GM23338 (cell line): ENCODE data around the gene TLR1. TPM values are rescaled to one million over a fixed set of nuclear protein-coding genes. Genes with fewer than 3 reads are reported as not detected.

Experiments used
- ATAC-seq: fragments of 200-7000 bp; cut with Tn5 transposase; 3 replicates; pipeline ENCODE4 v1.9.1; 2020
- DNase-seq: peaks from one replicate; pipeline ENCODE4 v3.0.0-alpha.2; 2015; ENCODE audit warnings: low spot score
- H2AFZ ChIP-seq: fragments of 200-600 bp; sonication (generic); 2 replicates; pipeline ENCODE4 v1.8.0; 2016; ENCODE audit warnings: antibody characterized with exemption, mild to moderate bottlenecking, moderate library complexity
- H3F3A ChIP-seq: fragments of 200-600 bp; sonication (generic); replicated peaks from 2 replicates; pipeline ENCODE4 v1.8.0; 2017; ENCODE audit warnings: antibody characterized with exemption, mixed run types, low read depth
- H3K27ac ChIP-seq: fragments of 200-600 bp; sonication (generic); 2 replicates; pipeline ENCODE4 v1.6.1; 2016; ENCODE audit warnings: low read depth
- H3K27me3 ChIP-seq: fragments of 200-600 bp; sonication (generic); 2 replicates; pipeline ENCODE4 v1.8.0; 2016; ENCODE audit warnings: mild to moderate bottlenecking, mixed run types, moderate library complexity; ENCODE audit not compliant: insufficient read depth
- H3K36me3 ChIP-seq: fragments of 200-600 bp; sonication (generic); 2 replicates; pipeline ENCODE4 v1.8.0; 2016; ENCODE audit warnings: mild to moderate bottlenecking; ENCODE audit not compliant: insufficient read depth
- H3K4me1 ChIP-seq: fragments of 200-600 bp; sonication (generic); 2 replicates; pipeline ENCODE4 v1.8.0; 2016; ENCODE audit warnings: mild to moderate bottlenecking, moderate library complexity; ENCODE audit not compliant: insufficient read depth
- H3K4me2 ChIP-seq: fragments of 200-600 bp; sonication (generic); 2 replicates; pipeline ENCODE4 v1.7.1; 2017; ENCODE audit warnings: mixed run types
- H3K4me3 ChIP-seq: fragments of 200-600 bp; sonication (generic); 2 replicates; pipeline ENCODE4 v1.6.1; 2016; ENCODE audit warnings: mixed run types
- H3K79me2 ChIP-seq: fragments of 200-600 bp; sonication (generic); replicated peaks from 2 replicates; pipeline ENCODE4 v1.8.0; 2017; ENCODE audit warnings: mild to moderate bottlenecking; ENCODE audit not compliant: insufficient read depth
- H3K9me2 ChIP-seq: fragments of 200-600 bp; sonication (generic); 2 replicates; pipeline ENCODE4 v1.8.0; 2017; ENCODE audit not compliant: insufficient read depth
- H4K20me1 ChIP-seq: fragments of 200-600 bp; sonication (generic); replicated peaks from 2 replicates; pipeline ENCODE4 v1.8.0; 2017; ENCODE audit warnings: mild to moderate bottlenecking; ENCODE audit not compliant: insufficient read depth
- H3K27ac Mint-ChIP-seq: 2 replicates; pipeline ENCODE4 v1.8.0; 2020; ENCODE audit warnings: inconsistent platforms, mild to moderate bottlenecking, moderate library complexity, mixed read lengths
- H3K27me3 Mint-ChIP-seq: 3 replicates; pipeline ENCODE4 v1.8.0; 2022; ENCODE audit warnings: low read depth, mild to moderate bottlenecking, moderate library complexity, mixed read lengths, inconsistent platforms; ENCODE audit not compliant: insufficient read depth, poor library complexity
- H3K36me3 Mint-ChIP-seq: 3 replicates; pipeline ENCODE4 v1.8.0; 2021; ENCODE audit warnings: low read depth, mild to moderate bottlenecking, inconsistent platforms, moderate library complexity, mixed read lengths
- H3K4me1 Mint-ChIP-seq: 3 replicates; pipeline ENCODE4 v1.8.0; 2020; ENCODE audit warnings: mild to moderate bottlenecking, inconsistent platforms, mixed read lengths
- H3K4me3 Mint-ChIP-seq: 3 replicates; pipeline ENCODE4 v1.8.0; 2021; ENCODE audit warnings: moderate library complexity, mild to moderate bottlenecking, inconsistent platforms, mixed read lengths
- H3K9me3 Mint-ChIP-seq: 3 replicates; pipeline ENCODE4 v1.8.0; 2020; ENCODE audit warnings: moderate library complexity, mild to moderate bottlenecking, inconsistent platforms, mixed read lengths
- CREB1 ChIP-seq: fragments of 250-450 bp; sonication (Bioruptor Pico); IDR thresholded peaks from 2 replicates; pipeline ENCODE4 v1.5.0; 2020; ENCODE audit warnings: low read depth, mild to moderate bottlenecking, moderate library complexity
- CTCF ChIP-seq, 2 experiments: fragments of 200-600 bp in 1 of 2; sonication (generic) in 1 of 2; conservative IDR thresholded peaks; 2 replicates each; pipeline versions ENCODE4 v1.5.1 to v1.6.1; 2016 to 2017; ENCODE audit warnings: antibody characterized with exemption in 2 of 2, low read depth in 2 of 2, mild to moderate bottlenecking in 2 of 2, moderate library complexity in 1 of 2
- ETS1 ChIP-seq: IDR thresholded peaks from 2 replicates; pipeline ENCODE4 v1.6.1; 2016; ENCODE audit warnings: antibody characterized with exemption
- EZH2 ChIP-seq: fragments of 200-600 bp; sonication (generic); IDR thresholded peaks from one replicate; pipeline ENCODE4 v1.8.0; 2017; ENCODE audit warnings: antibody characterized with exemption, mild to moderate bottlenecking, low read depth; ENCODE audit not compliant: unreplicated experiment
- EZH2phosphoT487 ChIP-seq: fragments of 200-600 bp; sonication (generic); IDR thresholded peaks from one replicate; pipeline ENCODE4 v1.8.1; 2018; ENCODE audit warnings: antibody characterized with exemption; ENCODE audit not compliant: unreplicated experiment
- JUNB ChIP-seq: IDR thresholded peaks from one replicate; pipeline ENCODE4 v1.6.1; 2016; ENCODE audit warnings: antibody characterized with exemption; ENCODE audit not compliant: unreplicated experiment
- NANOG ChIP-seq: IDR thresholded peaks from 2 replicates; pipeline ENCODE4 v1.6.1; 2016; ENCODE audit warnings: antibody characterized with exemption, borderline replicate concordance
- POLR2AphosphoS5 ChIP-seq: IDR thresholded peaks from 2 replicates; pipeline ENCODE4 v1.6.1; 2016; ENCODE audit warnings: antibody characterized with exemption, low read depth
- REST ChIP-seq: IDR thresholded peaks from one replicate; pipeline ENCODE4 v1.6.1; 2018; ENCODE audit warnings: antibody characterized with exemption; ENCODE audit not compliant: unreplicated experiment
- STAT1 ChIP-seq: IDR thresholded peaks from one replicate; pipeline ENCODE4 v1.6.1; 2016; ENCODE audit warnings: antibody characterized with exemption; ENCODE audit not compliant: unreplicated experiment
- ZNF114 ChIP-seq: fragments of 250-450 bp; sonication (Bioruptor Pico); IDR thresholded peaks from 2 replicates; pipeline ENCODE4 v1.5.0; 2020; ENCODE audit warnings: mild to moderate bottlenecking, moderate library complexity
- ZNF331 ChIP-seq: fragments of 250-450 bp; sonication (Bioruptor Pico); IDR thresholded peaks from 2 replicates; pipeline ENCODE4 v1.5.0; 2020; ENCODE audit warnings: low read depth, mild to moderate bottlenecking, moderate library complexity
- ZNF462 ChIP-seq: fragments of 250-450 bp; sonication (Bioruptor Pico); IDR thresholded peaks from 2 replicates; pipeline ENCODE4 v1.5.0; 2020; ENCODE audit warnings: mild to moderate bottlenecking, moderate library complexity
- polyA plus RNA-seq: library from polyadenylated mRNA; unstranded; fragments of >200 nt; fragmentation: Nextera tagmentation; extraction: Ambion mirVana; gene quantifications from 2 replicates; pipeline ENCODE4 v1.2.1, GENCODE V29; 2016
- total RNA-seq: library from RNA; depleted of rRNA; stranded (reverse); fragments of >200 nt; shearing (Covaris generic); gene quantifications from 2 replicates; pipeline ENCODE4 v1.2.3, GENCODE V29; 2014

Gene TLR1
- total and polyA plus RNA-seq, 2 experiments from 2014 or later: 0.07 TPM; not detected in 1

GRCh38 chr4:38814386-38814785 is 9.8 kb upstream of the TLR1 start:
- H3K27me3 Mint-ChIP-seq: peaks cover 5% of the 10 kb centered on the region
- ATAC-seq (no peak), DNase-seq (no peak)
- no peaks in the 10 kb centered on the region for H3K4me1 Mint-ChIP-seq
- Histone ChIP-seq H3K27ac (no peak overlapping the region), H3K79me2 (no peaks in the 10 kb centered on the region), H3K4me2 (no peak overlapping the region), H4K20me1 (no peaks in the 10 kb centered on the region), H3K9me2 (0 out of 2 replicates have a peak, but pooled peaks cover 8% of the 10 kb centered on the region), H3F3A (no peaks in the 10 kb centered on the region), H3K4me3 (no peak overlapping the region), H3K4me1 (no peaks in the 10 kb centered on the region), H3K36me3 (no peaks in the 10 kb centered on the region), H3K27me3 (no peaks in the 10 kb centered on the region), H2AFZ (no peak overlapping the region)
- H3K4me3 Mint-ChIP-seq: no peak overlapping the region
- peaks cover 12% of the 10 kb centered on the region; the same call in 2 of the 3 replicates for H3K9me3 Mint-ChIP-seq
- TF ChIP-seq EZH2 (no peak), CREB1 (CRISPR knock-in tag) (no peak), ZNF462 (CRISPR knock-in tag) (no peak), ZNF114 (CRISPR knock-in tag) (no peak), EZH2phosphoT487 (no peak), ZNF331 (no peak), STAT1 (no peak), REST (no peak), CTCF (conservative IDR thresholded peaks at IDR 0.05; ENCODE audit: low read depth in 2 of 2) (no peak), NANOG (no peak), POLR2AphosphoS5 (no peak), JUNB (no peak), ETS1 (no peak)
- no peak overlapping the region for H3K27ac Mint-ChIP-seq
- H3K36me3 Mint-ChIP-seq: no peaks in the 10 kb centered on the region; the same call in 2 of the 3 replicates
